HG02623 (cell line): Measurements from ENCODE around the gene CD164L2.
"Not testable (repeated sequence)": the region's sequence is repeated elsewhere in the genome, so short reads cannot be mapped to it uniquely, and the experiment has no call there.

Experiments used
- ATAC-seq: cut with Tn5 transposase; IDR thresholded peaks from one replicate; pipeline ENCODE4 v1.9.1; 2021; ENCODE audit warnings: moderate library complexity; ENCODE audit not compliant: unreplicated experiment

The CD164L2 gene

GRCh38 chr1:27391511-27392095 is 8.5 kb upstream of the CD164L2 start:
- no peak for ATAC-seq

GRCh38 chr1:27388337-27389005 is 5.3 kb upstream of the CD164L2 start:
- no peak for ATAC-seq

GRCh38 chr1:27384797-27385196 is 1.7 kb upstream of the CD164L2 start:
- ATAC-seq: not testable (repeated sequence)

- ATAC-seq: no peak
Observed at GRCh38 chr1:27383661-27384060, 528 bp upstream of the CD164L2 start.

DNA sequence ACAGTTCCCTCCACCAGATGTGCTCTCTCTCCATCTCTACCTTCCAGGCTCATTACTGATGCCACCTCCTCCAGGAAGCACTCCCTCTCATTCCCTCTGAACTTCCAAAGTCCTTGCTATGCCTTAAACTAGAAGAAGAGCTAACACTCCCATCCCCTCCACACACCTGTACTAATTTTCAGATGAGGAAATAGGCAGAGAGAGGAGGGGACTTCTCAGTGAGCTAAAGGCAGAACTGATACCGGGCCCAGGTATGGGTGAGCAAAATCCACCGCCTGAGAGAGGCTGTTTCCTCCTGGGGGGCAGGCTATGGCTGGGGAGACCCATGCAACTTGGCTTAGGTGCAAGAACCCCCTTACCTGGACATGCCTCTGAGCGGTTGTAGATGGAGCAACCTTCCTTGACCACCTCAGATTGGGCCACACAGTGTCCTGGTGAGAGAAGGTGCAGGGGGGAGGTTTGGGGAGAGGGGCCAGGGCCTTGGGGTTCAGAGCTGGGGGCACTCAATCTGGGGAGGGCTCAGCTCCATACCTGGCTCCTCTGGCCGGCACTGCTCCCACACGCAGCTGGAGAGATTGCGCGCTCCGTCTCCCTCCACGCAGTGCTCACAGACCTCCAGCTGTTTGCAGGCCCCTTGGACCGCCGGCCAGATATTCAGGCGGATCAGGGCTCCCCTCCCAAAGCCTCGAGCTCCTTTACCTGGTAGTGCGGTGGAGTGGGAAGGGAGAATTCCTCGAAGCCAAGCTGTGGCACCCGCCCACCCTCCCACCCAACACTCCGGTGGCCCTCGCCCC is 967 bp downstream of the CD164L2 start:
- no peak for ATAC-seq

DNA sequence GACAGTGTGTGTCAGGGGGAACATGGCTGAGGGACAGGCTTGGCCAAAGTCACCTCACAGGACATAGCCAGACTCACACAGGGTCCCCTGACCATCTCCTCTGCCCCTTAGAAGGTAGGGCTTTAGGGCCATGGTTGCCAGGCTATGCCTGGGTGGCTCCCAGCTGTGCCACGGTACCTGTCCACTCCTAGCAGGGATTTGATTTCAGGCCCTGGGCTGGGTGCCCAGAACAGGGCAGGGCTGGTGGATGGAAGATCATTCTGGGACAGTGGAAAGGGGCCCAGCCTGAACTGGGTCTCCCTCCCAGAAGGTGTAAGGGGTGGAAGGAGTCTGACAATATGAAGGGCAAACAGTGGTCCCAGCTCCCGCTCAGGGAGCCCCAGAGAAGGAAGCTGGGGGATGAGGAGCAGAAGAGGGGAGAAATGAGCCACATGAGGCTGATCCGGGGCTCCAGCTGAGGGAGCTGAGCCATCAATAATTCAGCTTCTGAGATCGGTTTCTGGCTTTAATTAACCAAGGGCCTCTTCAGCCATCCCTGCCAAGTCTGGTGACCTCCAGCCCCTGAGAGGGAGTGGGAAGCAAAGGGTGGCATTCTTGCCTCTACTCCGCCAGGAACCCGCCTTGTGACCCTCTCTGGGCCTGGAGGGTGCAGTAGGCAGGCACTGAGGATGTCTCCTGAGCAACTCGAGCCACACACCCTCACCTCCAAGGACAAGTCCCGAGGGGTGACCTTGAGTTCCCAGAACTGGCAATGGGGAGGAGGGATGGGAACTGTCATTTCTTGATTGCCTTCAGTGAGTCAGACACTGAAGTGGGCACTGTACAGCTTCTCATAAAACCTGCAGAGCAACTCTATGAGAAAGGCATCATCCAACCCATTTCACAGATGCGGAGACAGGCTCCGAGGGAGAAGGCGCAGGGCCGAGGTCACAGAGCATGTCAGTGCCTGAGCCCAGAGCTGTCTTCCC is 2.1 kb downstream of the CD164L2 start:
- ATAC-seq: no peak

- no peak for ATAC-seq
Observed at GRCh38 chr1:27380224-27380623, 2.9 kb downstream of the CD164L2 start.

DNA sequence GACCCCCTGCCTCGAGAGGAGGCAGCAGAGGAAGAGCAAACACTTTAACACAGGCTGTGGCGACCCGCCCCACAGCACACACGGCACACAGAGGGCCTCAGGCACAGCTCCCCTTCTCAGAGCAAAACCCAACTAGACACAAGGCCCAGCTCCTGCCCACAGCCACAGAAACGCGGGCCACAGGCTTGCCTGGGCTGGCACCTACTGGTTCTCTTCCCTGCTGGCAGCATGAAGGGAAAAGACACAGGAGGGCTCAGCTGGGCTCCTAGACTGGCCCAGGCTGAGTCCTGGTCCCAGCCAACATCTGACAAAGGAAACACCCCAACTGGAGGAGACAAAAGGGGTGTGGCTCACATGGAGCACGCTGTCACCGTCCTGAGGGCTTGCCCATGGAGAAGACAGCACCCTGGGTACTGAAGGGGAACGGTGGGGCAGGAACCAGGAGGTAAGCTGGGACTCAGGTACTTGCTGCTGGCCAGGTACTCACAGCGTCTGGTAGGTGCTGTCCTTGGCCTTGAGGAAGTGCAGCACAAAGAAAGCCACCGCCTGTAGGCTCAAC is 3.5 kb downstream of the CD164L2 start:
- ATAC-seq: no peak

DNA sequence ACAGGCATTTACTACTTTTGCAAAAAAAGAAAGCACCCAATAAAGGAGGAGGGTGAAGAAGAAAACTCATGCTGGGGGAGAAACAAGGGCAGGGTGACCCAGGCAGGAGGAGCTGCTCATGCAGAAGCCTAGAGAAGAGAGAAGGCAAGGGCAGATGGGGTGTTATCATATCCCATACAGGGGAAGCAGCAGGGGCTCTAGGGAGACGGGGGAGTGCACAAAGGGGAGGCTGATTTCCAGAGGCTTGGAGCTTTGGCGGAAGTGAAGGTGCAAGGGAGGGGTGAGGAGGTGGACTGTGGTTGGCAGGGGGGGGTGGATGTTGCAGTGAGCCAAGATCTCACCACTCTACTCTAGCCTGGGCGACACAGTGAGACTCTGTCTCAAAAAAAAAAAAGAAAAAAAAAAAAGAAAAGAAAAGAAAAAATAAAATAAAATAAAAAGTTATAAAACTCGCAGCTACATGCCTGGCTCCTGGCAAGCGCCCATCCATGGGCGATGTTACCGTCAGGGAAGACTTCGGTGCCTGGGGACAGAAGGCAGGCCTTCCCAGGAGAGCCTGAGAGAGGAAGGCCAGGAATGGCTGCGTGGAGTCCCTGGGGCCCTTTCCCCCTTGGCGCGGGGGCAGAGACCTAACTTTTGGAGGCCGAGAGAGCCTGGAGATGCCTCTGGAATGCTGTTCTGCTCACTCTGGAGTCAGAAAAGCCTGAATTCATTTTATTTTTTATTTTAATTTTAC is 5.2 kb downstream of the CD164L2 start:
- ATAC-seq: no peak

DNA sequence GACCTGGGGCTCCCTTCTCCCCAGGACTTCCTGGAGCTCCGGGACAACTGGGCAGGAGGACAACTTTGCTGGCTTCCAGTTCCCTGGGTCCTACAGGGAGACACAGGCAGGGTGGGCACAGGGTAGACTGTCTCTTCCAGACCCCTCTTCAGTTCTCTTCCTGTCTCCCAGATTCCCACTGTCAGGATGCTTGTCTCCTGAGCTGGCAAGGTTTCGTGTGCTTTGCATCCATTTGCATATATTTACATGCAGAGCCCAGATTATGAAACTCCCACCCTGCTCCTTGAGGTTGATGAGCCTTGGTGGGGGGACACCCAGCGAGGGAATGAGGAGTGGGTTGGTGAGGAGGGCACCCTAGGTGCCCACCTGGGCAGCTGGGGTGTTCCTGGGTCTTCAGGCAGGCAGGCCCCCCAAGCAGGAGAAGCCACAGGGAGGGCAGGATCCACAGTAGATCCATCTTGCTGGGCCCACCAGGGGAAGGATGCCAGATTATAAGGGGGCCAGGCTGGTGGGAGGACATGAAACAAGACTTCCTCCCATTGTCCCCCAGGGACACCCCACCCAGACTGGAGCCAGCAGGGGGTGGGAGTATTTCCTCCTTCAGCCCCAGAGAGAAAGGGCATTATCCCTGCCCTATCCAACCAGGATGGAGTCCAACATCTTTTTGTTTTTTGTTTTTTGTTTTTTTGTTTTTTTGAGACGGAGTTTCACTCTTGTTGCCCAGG is 8.6 kb downstream of the CD164L2 start, which contains the start of gene FCN3:
Gene FCN3 (minus strand): TSS at position 463 of the 725 bp plus-strand sequence. CDS start 6 bp downstream, at position 457.
- ATAC-seq: no peak

DNA sequence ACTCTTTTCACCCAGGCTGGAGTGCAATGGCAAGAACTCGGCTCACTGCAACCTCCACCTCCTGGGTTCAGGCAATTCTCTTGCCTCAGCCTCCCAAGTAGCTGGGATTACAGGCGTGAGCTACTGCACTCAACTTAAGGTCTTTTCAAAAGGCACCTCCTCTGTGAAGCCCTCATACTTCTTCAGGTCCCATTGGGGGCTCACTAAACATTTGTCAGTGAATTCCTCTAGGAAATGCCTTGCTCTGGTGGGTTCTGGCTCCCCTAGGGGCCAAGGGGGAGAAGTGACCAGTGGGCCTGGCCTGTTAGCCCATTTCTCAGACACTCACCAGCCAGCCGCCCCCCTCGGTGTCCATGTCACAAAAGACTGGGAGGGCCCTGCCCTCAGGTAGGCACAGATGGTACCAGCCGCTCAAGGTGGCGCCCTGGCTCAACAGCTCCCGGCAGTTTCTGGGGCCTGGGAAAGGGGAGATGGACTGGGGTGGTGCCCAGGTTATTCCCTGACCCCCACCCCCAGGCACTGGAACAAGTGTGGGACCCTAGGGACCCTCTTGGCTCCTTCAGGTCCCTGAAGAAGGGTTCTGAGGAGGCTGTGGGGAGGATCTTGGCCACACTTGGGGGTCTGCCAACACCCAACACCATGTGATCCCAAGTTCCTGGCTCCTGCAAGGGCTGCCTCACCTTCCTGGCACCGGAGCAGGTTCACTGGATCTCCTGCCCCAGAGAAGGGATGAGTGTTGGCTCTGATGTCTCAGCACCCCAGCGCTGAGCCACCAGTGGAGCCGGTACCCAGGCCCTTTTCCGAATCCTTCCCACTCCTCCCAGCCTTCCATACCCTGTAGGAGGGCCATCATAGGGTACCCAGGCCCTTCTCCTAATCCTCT is 10.1 kb downstream of the CD164L2 start:
- no peak for ATAC-seq

- no peak for ATAC-seq
Observed at GRCh38 chr1:27372022-27372807, 10.9 kb downstream of the CD164L2 start.

DNA sequence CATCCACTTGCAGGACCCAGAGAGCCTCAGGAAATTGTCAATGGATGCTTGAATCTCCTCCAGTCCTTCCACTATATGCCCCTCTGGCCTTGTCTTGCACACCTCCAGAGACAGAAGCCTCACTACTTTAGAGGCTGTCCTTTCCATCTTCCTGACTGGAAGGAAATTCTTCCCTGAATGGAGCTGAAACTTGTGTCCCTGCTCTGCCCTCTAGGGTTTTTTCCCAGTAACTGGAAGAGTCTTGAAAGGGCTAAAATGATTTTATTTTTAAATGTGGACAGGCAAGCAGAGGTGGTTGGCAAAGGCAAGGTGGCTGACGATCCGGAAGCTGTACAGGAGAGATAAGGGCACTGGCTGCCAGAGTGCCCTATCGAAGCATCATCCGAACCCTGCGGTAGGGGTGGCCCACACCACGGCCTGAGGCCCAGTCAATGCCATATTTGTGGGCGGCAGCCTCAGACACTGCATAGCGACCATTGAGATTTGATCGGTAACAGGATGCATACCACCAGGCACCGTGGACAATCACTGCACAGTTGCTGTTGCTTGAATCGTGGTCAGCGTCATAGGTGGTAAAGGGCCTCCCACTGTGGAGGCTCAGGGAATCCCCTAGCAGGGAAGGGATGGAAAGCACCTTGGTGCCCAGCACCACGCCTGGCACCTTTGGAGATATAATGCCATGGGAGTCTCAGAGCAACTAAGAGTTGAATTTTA is 14.1 kb downstream of the CD164L2 start:
- ATAC-seq: no peak

DNA sequence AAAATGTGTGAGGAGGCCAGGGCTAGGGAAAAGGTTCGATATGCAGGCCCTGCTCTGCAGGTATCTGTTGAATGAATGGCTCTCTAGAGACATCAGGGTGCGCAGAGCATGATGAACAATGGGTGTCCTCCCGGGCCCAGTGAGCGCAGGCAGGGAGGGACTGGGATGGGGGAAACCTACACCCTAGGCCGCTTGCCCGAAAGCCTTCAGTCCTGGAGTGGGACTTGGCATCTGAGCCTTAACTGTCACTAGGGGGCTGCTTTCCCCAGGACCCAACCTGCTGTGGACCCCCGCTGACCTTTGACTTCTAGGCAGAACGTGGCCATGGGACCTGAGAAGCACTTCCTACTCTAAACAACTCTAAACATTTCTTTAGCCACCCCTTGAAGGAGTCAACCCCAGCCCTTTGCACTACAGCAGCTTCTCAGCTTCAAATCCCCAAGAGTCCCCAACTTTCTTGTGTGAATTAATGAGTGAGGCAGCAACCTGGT is 15.9 kb downstream of the CD164L2 start:
- no peak for ATAC-seq

DNA sequence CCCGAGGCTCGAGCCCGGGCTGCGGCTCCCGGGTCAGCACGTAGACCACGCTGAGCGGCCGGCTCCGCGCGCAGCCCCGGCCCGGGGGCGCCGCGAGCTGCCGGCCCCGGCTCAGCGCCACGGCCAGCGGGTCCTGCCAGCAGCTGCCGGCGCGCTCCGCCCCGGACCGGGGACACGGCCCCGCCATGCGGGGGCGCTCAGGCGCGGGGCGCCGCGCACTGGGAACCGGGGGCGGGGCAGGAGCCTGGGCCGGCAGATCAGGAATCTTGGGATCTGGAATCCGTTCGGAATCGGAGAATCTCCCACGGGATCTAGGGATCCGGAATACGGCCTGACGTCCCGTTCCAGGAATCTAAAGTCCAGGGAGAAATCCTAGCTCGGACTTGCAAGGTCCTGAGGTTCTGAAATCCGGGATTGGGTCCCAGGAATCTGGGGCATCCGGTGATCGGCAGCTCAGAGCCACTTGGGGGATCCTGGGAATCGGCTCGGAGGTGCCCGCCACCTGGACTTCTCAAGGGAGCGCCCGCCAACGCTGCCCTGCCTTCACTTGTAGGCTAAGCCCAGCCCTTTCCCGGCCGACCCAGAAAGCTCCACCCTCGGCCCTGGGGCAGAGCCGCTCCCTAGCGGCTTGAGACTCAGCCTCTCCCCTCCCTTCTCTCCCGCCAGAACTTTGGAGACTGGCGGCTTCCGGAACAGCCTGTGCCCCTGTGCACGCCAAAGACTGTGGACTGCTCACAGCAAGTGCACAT is 16.5 kb downstream of the CD164L2 start, which contains the start of gene MAP3K6:
Gene MAP3K6 (minus strand): TSS at position 551 of the 749 bp plus-strand sequence. CDS start 364 bp downstream, at position 187.
- ATAC-seq: no peak

- ATAC-seq: no peak
Observed at GRCh38 chr1:27366113-27366410, 17.1 kb downstream of the CD164L2 start.
